Esophagus muscularis mucosa (tissue), 4 donors: ENCODE data around the gene RHOT2. TPM values are rescaled to one million over a fixed set of nuclear protein-coding genes. Genes with fewer than 3 reads are reported as not detected.

ENCODE experiments used
- DNase-seq: peaks from one replicate; pipeline ENCODE4 v3.0.0-alpha.2; 2017; ENCODE audit errors: extremely low spot score
- H3K27ac ChIP-seq, 4 donors: fragments of 200-600 bp; sonication (generic); replicated peaks in 1 of 4; 1 replicate in 3 of 4; 2 replicates in 1 of 4; pipeline ENCODE4 v1.5.1; 2016 to 2019; ENCODE audit warnings: mild to moderate bottlenecking in 1 of 4
- H3K27me3 ChIP-seq, 4 donors: fragments of 200-600 bp; sonication (generic); one replicate each; pipeline versions ENCODE4 v1.5.1 to v1.6.0; 2016 to 2019
- H3K36me3 ChIP-seq, 4 donors: fragments of 200-600 bp; sonication (generic); one replicate each; pipeline ENCODE4 v1.5.1; 2016 to 2019
- H3K4me1 ChIP-seq, 4 donors: fragments of 200-600 bp; sonication (generic); one replicate each; pipeline ENCODE4 v1.5.1; 2016 to 2019
- H3K4me3 ChIP-seq, 4 donors: fragments of 200-600 bp; sonication (generic); 1 replicate in 2 of 4; 2 replicates in 2 of 4; pipeline ENCODE4 v1.5.1; 2016 to 2019; ENCODE audit warnings: mild to moderate bottlenecking in 4 of 4, moderate library complexity in 1 of 4
- H3K9me3 ChIP-seq, 4 donors: fragments of 200-600 bp; sonication (generic); 1 replicate in 3 of 4; 2 replicates in 1 of 4; pipeline ENCODE4 v1.5.1; 2016 to 2019
- EP300 ChIP-seq: sonication (generic); formaldehyde crosslinking; IDR thresholded peaks from one replicate; pipeline ENCODE4 v1.6.1; 2017; ENCODE audit warnings: antibody characterized with exemption
- POLR2A ChIP-seq: fragments of 450-650 bp; IDR thresholded peaks from one replicate; pipeline ENCODE4 v1.6.1; 2017; ENCODE audit warnings: antibody characterized with exemption, moderate library complexity, mild to moderate bottlenecking, low read depth
- POLR2AphosphoS5 ChIP-seq, 2 donors: sonication (generic); formaldehyde crosslinking; IDR thresholded peaks; one replicate each; pipeline ENCODE4 v1.6.1; 2017; ENCODE audit warnings: antibody characterized with exemption in 2 of 2
- WGBS: methylation state at CpG from one replicate; pipeline ENCODE4 v1.1.5; 2018; 5-methylcytosine and 5-hydroxymethylcytosine counted together
- intact Hi-C: fragments of 100-400 bp; cut with DNase I; formaldehyde crosslinking; loops from one replicate; pipeline ENCODE4 v1.15.1; 2023
- total RNA-seq, 4 donors: library from RNA; depleted of rRNA; stranded (reverse); fragments of >200 nt; gene quantifications; one replicate each; pipeline versions ENCODE4 v1.1.0 to v1.2.1, GENCODE V29; 2016
- TF ChIP-seq, protein P1 (sequence below), 3 experiments: fragments of 200-600 bp in 2 of 3; fragments of 450-650 bp in 1 of 3; sonication (generic) in 2 of 3; IDR thresholded peaks; one replicate each; pipeline ENCODE4 v1.5.1; 2017 to 2019; ENCODE audit warnings: antibody characterized with exemption in 3 of 3, mild to moderate bottlenecking in 2 of 3, moderate library complexity in 1 of 3

RHOT2 gene
- total RNA-seq, 4 donors from 2014 or later, result 34.5 to 67.5 (median 58.6) TPM

DNA sequence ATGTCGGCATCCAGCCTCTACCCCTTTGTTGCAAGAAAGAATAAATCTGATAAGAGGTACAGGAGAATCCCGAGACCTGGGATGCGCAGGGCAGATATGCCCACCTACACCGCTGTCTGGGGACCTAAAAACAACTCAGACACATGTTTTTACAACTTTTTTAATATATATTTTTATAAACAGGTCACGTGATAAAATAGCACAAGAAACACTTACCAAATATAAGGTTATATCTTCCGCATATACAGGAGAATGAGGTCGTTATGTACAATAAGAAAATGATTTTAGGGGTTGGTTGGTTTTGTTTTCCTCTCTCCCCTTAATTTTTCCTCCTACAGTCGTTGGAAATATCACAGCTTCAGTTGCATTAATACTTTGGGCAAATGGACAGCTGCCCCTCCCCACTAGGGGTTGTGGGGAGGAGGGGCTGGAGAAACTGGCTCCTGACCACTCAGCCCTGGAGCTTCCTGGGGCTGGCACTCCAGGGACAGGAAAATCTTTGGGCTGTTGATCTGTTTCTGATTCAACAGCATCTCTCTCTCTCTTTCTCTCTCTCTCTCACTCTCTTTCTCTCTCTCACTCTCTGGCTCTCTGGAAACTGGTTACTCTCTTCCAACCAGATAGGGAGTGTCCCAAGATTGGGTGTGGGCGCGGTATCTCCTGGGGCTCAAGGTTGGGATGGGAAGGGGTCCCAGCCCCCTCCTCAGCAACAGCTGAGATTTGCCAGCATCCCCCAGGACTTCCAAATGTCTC lies 24.6 kb downstream of the RHOT2 start:
- no peak for DNase-seq
- Histone ChIP-seq H3K36me3 (peaks cover 0 to 6% (median 3%) of the 10 kb centered on the region in 4 donors), H3K9me3 (no peaks in the 10 kb centered on the region), H3K27me3 (peaks cover 9 to 54% (median 39%) of the 10 kb centered on the region in 4 donors), H3K27ac (no peak overlapping the region), H3K4me3 (no peak overlapping the region), H3K4me1 (peaks cover 34 to 64% (median 49%) of the 10 kb centered on the region in 4 donors)
- 67% methylated on average over 10 of the region's 10 CpGs for WGBS
- no peak for TF ChIP-seq POLR2AphosphoS5 (IDR thresholded peaks at IDR 0.05)
- TF ChIP-seq, protein P1, sequence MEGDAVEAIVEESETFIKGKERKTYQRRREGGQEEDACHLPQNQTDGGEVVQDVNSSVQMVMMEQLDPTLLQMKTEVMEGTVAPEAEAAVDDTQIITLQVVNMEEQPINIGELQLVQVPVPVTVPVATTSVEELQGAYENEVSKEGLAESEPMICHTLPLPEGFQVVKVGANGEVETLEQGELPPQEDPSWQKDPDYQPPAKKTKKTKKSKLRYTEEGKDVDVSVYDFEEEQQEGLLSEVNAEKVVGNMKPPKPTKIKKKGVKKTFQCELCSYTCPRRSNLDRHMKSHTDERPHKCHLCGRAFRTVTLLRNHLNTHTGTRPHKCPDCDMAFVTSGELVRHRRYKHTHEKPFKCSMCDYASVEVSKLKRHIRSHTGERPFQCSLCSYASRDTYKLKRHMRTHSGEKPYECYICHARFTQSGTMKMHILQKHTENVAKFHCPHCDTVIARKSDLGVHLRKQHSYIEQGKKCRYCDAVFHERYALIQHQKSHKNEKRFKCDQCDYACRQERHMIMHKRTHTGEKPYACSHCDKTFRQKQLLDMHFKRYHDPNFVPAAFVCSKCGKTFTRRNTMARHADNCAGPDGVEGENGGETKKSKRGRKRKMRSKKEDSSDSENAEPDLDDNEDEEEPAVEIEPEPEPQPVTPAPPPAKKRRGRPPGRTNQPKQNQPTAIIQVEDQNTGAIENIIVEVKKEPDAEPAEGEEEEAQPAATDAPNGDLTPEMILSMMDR (IDR thresholded peaks at IDR 0.05), result no peak
- no peak for TF ChIP-seq POLR2A
- no peak for TF ChIP-seq EP300
- intact Hi-C loops, result no loop called here

DNA sequence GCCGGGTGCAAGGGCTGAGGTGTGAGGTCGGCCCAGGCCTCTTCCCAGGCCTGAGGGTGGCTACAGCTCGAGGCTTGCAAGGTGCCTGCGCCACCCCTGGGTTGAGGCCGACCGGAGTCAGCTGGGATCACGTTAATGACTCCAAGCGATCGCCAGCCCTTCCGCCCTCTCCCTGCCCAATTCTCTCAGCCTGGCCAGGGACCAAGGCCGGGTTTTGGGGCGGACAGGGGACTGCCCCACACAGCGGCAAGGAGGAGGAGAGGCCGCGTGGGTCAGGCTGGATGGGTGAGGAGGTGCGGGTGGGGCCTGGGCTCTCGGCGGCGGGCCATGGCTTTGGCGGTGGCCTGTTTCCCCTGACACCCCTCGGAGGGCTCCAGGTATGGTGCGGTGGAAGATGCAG lies 25.4 kb downstream of the RHOT2 start:
- Histone ChIP-seq H3K36me3 (no peaks in the 10 kb centered on the region), H3K9me3 (no peaks in the 10 kb centered on the region), H3K27ac (no peak overlapping the region), H3K27me3 (peaks cover 9 to 63% (median 39%) of the 10 kb centered on the region in 4 donors), H3K4me3 (no peak overlapping the region), H3K4me1 (peaks cover 32 to 55% (median 46%) of the 10 kb centered on the region in 4 donors)
- TF ChIP-seq EP300 (no peak), POLR2AphosphoS5 (IDR thresholded peaks at IDR 0.05) (no peak), POLR2A (no peak)
- TF ChIP-seq, protein P1 (IDR thresholded peaks at IDR 0.05), result no peak
- intact Hi-C loops, result no loop called here
- no peak for DNase-seq
- WGBS, result no CpG with 5 or more reads among the region's 22 CpGs

DNA sequence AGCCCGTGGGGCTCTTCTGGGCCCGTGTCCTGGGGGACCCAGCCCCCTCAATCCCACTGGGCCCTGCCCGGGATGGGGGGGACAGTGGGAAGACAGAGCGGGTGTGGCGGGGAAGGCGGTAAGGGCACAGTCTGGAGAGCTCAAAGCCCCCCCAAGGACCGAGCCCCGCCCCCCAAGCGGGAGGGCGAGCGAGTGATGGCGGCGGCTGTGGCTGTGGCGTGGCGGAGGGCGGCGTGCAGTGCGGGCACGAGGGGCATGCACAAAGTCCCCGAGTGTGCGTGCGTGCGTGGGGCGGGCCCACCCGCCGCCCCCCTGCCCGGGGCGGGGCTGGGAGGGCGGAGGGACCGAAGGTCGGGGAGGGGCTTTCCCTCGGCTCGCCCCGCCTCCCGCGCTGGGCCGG lies 25.8 kb downstream of the RHOT2 start:
- intact Hi-C loops, result no loop called here
- no peak overlapping the region for H3K27ac ChIP-seq
- no peak for DNase-seq
- peak overlapping the region in 1 of 4 donors; percentile 45 for H3K4me3 ChIP-seq
- peaks cover 28 to 51% (median 42%) of the 10 kb centered on the region in 4 donors for H3K4me1 ChIP-seq
- TF ChIP-seq, protein P1 (IDR thresholded peaks at IDR 0.05), result no peak
- TF ChIP-seq POLR2AphosphoS5 (IDR thresholded peaks at IDR 0.05) (no peak), EP300 (no peak), POLR2A (no peak)
- H3K9me3 ChIP-seq, result no peaks in the 10 kb centered on the region
- peaks cover 9 to 67% (median 39%) of the 10 kb centered on the region in 4 donors for H3K27me3 ChIP-seq
- no CpG with 5 or more reads among the region's 37 CpGs for WGBS
- H3K36me3 ChIP-seq, result no peaks in the 10 kb centered on the region

DNA sequence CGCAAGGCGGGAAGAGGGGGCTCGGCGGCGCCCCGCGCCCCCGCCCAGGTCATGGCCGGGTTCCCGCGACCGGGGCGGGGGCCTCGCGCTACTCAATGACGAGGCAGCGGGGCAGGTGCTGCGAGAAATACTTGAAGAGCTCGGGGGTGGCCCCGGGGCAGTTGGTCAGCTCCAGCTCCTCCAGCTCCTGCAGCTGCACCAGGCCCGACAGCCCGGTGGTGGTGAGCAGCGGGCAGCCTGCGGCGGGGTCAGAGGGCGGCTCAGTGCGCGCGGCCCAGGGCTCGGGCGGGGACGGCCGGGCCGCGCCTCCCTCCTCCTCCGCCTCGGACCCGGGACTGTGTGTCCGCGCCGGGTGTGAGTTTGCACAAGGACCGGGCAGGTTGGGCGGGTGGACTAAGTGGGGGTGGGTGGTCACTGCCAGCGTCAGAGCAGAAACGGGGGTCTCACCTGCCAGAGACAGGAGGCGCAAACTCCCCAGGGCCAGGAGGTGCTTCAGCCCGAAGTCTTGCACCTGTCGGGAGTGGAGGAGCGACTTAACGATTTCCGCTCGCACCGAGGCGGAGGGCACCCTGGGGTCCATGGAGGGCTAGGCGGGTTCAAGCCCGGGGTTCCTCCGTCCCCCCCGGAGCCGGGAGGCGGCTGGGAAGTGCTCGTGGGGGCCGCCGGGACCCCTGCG lies 26.4 kb downstream of the RHOT2 start:
- no peak for DNase-seq
- TF ChIP-seq, protein P1 (IDR thresholded peaks at IDR 0.05), result no peak
- TF ChIP-seq POLR2AphosphoS5 (IDR thresholded peaks at IDR 0.05) (no peak), POLR2A (no peak), EP300 (no peak)
- Histone ChIP-seq H3K27ac (no peak overlapping the region), H3K4me1 (peaks cover 22 to 46% (median 37%) of the 10 kb centered on the region in 4 donors), H3K9me3 (no peaks in the 10 kb centered on the region), H3K4me3 (peak overlapping the region in 1 of 4 donors; percentile 45), H3K27me3 (peaks cover 9 to 72% (median 39%) of the 10 kb centered on the region in 4 donors), H3K36me3 (no peaks in the 10 kb centered on the region)
- 4% methylated on average over 19 of the region's 64 CpGs for WGBS
- intact Hi-C loops, result no loop called here
